Measurements from ENCODE around the gene RGS7. TPM values are rescaled to one million over a fixed set of nuclear protein-coding genes. Genes with fewer than 3 reads are reported as not detected.

The RGS7 gene
- polyA plus RNA-seq, 1 donor (not counting 4 experiments of a cell fraction or from before 2014, with no cell fraction given) = not detected

GRCh38 chr1:241118049-241118448, 239.0 kb downstream of the RGS7 start:
- Histone ChIP-seq H3K27me3 (ENCODE audit: control insufficient read depth, extremely low read depth, insufficient read depth, low read length) (no peaks in the 10 kb centered on the region), H3K79me2 (ENCODE audit: control insufficient read depth, insufficient read depth, low read length) (no peaks in the 10 kb centered on the region), H3K4me3 (ENCODE audit: control insufficient read depth in 2 of 3, extremely low read depth in 1 of 3, insufficient read depth in 2 of 3, low read depth in 1 of 3, low read length in 3 of 3) (no peak overlapping the region), H2AFZ (ENCODE audit: control insufficient read depth, low read length) (no peak overlapping the region), H4K20me1 (ENCODE audit: control insufficient read depth, extremely low read depth, insufficient read depth, low read length) (no peaks in the 10 kb centered on the region), H3K4me1 (ENCODE audit: control insufficient read depth, extremely low read depth, insufficient read depth, low read length) (no peaks in the 10 kb centered on the region), H3K9ac (ENCODE audit: control insufficient read depth, extremely low read depth, insufficient read depth, low read length) (no peak overlapping the region), H3K9me3 (ENCODE audit: control insufficient read depth, low read depth, low read length) (no peaks in the 10 kb centered on the region), H3K36me3 (ENCODE audit: control insufficient read depth in 2 of 2, extremely low read depth in 1 of 2, insufficient read depth in 2 of 2, low read length in 2 of 2) (no peaks in the 10 kb centered on the region), H3K9me1 (ENCODE audit: control insufficient read depth, extremely low read depth, insufficient read depth, low read length) (no peaks in the 10 kb centered on the region), H3K27ac (ENCODE audit: control insufficient read depth, insufficient read depth, low read length) (no peak overlapping the region), H3K4me2 (ENCODE audit: control insufficient read depth, extremely low read depth, insufficient read depth, low read depth, low read length) (no peak overlapping the region)
- no peak for TF ChIP-seq CTCF (optimal IDR thresholded peaks at IDR 0.05 in 1 of 3, IDR thresholded peaks at IDR 0.05 in 1 of 3, conservative IDR thresholded peaks at IDR 0.05 in 1 of 3; ENCODE audit: extremely low read depth in 1 of 3, insufficient read depth in 2 of 3, low read length in 3 of 3)
- TF ChIP-seq EZH2 (IDR thresholded peaks at IDR 0.05; ENCODE audit: low read length) = no peak
- no peak for DNase-seq (ENCODE audit: low read depth, low spot score)
- dilution Hi-C loops (cut with MboI; ENCODE audit: extremely low pct_ligation_motif_present, low sequenced_read_pairs) = no loop called here
- no peak for FAIRE-seq

- FAIRE-seq (no peak), DNase-seq (ENCODE audit: low read depth, low spot score) (no peak)
- no peaks in the 10 kb centered on the region for H4K20me1 ChIP-seq (ENCODE audit: control insufficient read depth, extremely low read depth, insufficient read depth, low read length)
- dilution Hi-C loops (cut with MboI; ENCODE audit: extremely low pct_ligation_motif_present, low sequenced_read_pairs) = no loop called here
- no peaks in the 10 kb centered on the region for H3K9me1 ChIP-seq (ENCODE audit: control insufficient read depth, extremely low read depth, insufficient read depth, low read length)
- H3K4me2 ChIP-seq (ENCODE audit: control insufficient read depth, extremely low read depth, insufficient read depth, low read depth, low read length) = no peak overlapping the region
- no peak overlapping the region for H3K4me3 ChIP-seq (ENCODE audit: control insufficient read depth in 2 of 3, extremely low read depth in 1 of 3, insufficient read depth in 2 of 3, low read depth in 1 of 3, low read length in 3 of 3)
- H3K9ac ChIP-seq (ENCODE audit: control insufficient read depth, extremely low read depth, insufficient read depth, low read length) = no peak overlapping the region
- no peaks in the 10 kb centered on the region for H3K27me3 ChIP-seq (ENCODE audit: control insufficient read depth, extremely low read depth, insufficient read depth, low read length)
- H3K4me1 ChIP-seq (ENCODE audit: control insufficient read depth, extremely low read depth, insufficient read depth, low read length) = no peaks in the 10 kb centered on the region
- no peaks in the 10 kb centered on the region for H3K36me3 ChIP-seq (ENCODE audit: control insufficient read depth in 2 of 2, extremely low read depth in 1 of 2, insufficient read depth in 2 of 2, low read length in 2 of 2)
- no peak overlapping the region for H2AFZ ChIP-seq (ENCODE audit: control insufficient read depth, low read length)
- H3K27ac ChIP-seq (ENCODE audit: control insufficient read depth, insufficient read depth, low read length) = no peak overlapping the region
- H3K79me2 ChIP-seq (ENCODE audit: control insufficient read depth, insufficient read depth, low read length) = no peaks in the 10 kb centered on the region
- TF ChIP-seq EZH2 (IDR thresholded peaks at IDR 0.05; ENCODE audit: low read length) (no peak), CTCF (optimal IDR thresholded peaks at IDR 0.05 in 1 of 3, IDR thresholded peaks at IDR 0.05 in 1 of 3, conservative IDR thresholded peaks at IDR 0.05 in 1 of 3; ENCODE audit: extremely low read depth in 1 of 3, insufficient read depth in 2 of 3, low read length in 3 of 3) (no peak)
- H3K9me3 ChIP-seq (ENCODE audit: control insufficient read depth, low read depth, low read length) = no peaks in the 10 kb centered on the region
Observed at GRCh38 chr1:241115784-241116183, 241.2 kb downstream of the RGS7 start.

Data from keratinocyte (primary cell).